ENCODE data around the gene UBLCP1. TPM values are rescaled to one million over a fixed set of nuclear protein-coding genes. Genes with fewer than 3 reads are reported as not detected.

Gene UBLCP1
- total and polyA plus RNA-seq, 2 donors (not counting 3 experiments of a cell fraction or from before 2014, with no cell fraction given) = 5.9 to 20.3 TPM

- dilution Hi-C loops (cut with MboI; ENCODE audit: extremely low pct_ligation_motif_present, low sequenced_read_pairs) (no loop called here), intact Hi-C loops (cut with micrococcal nuclease) (no loop called here)
- Histone ChIP-seq H3K4me1 (ENCODE audit: control insufficient read depth, extremely low read depth, insufficient read depth, low read length) (no peaks in the 10 kb centered on the region), H3K9me3 (replicated peaks; ENCODE audit: control insufficient read depth, insufficient read depth, low read length) (no peaks in the 10 kb centered on the region), H3K36me3 (ENCODE audit: control insufficient read depth in 2 of 2, extremely low read depth in 1 of 2, insufficient read depth in 2 of 2, low read length in 2 of 2) (no peaks in the 10 kb centered on the region), H3K27ac (ENCODE audit: insufficient read depth, low read depth, low read length) (no peak overlapping the region), H3K9ac (replicated peaks; ENCODE audit: extremely low read depth, insufficient read depth, low read length) (no peak overlapping the region), H3K79me2 (ENCODE audit: control insufficient read depth, insufficient read depth, low read length) (no peaks in the 10 kb centered on the region), H2AFZ (ENCODE audit: low read depth, low read length) (no peak overlapping the region), H3K27me3 (ENCODE audit: control insufficient read depth in 2 of 2, insufficient read depth in 2 of 2, low read length in 2 of 2) (no peaks in the 10 kb centered on the region), H3K9me1 (replicated peaks; ENCODE audit: control insufficient read depth, extremely low read depth, insufficient read depth, low read length) (no peaks in the 10 kb centered on the region), H3K4me3 (replicated peaks in 1 of 3; ENCODE audit: insufficient read depth in 1 of 3, low read depth in 1 of 3, low read length in 3 of 3) (no peak overlapping the region), H4K20me1 (replicated peaks; ENCODE audit: control insufficient read depth, extremely low read depth, insufficient read depth, low read length) (no peaks in the 10 kb centered on the region), H3K4me2 (ENCODE audit: insufficient read depth, low read length) (no peak overlapping the region)
- BruUV-seq (replicated peaks) = no TSS peak
- no peak for FAIRE-seq
- CTCF ChIA-PET = no interaction called here
- no peak for TF ChIP-seq FOS (IDR thresholded peaks at IDR 0.05; ENCODE audit: borderline replicate concordance, insufficient read depth, low read length)
- no peak for DNase-seq (ENCODE audit: low read depth, low spot score)
- POLR2A ChIA-PET = no interaction called here
These were observed 59.1 kb downstream of the UBLCP1 start for GRCh38 chr5:159322180-159322579.

GRCh38 chr5:159324102-159324755 lies 61.1 kb downstream of the UBLCP1 start:
- ChIA-PET POLR2A (no interaction called here), CTCF (interaction anchor here (1.0 to 1.7 kb wide), 3 partner anchors 9 to 167 kb away, joined by 3 to 4 read pairs (median 4); no protein-coding TSS in a partner anchor)
- H3K9ac ChIP-seq (replicated peaks; ENCODE audit: extremely low read depth, insufficient read depth, low read length) = no peak overlapping the region
- no peak overlapping the region for H3K4me3 ChIP-seq (replicated peaks in 1 of 3; ENCODE audit: insufficient read depth in 1 of 3, low read depth in 1 of 3, low read length in 3 of 3)
- H3K27ac ChIP-seq (ENCODE audit: insufficient read depth, low read depth, low read length) = no peak overlapping the region
- intact Hi-C loops (cut with micrococcal nuclease) (no loop called here), dilution Hi-C loops (cut with MboI; ENCODE audit: extremely low pct_ligation_motif_present, low sequenced_read_pairs) (no loop called here)
- no peaks in the 10 kb centered on the region for H3K9me3 ChIP-seq (replicated peaks; ENCODE audit: control insufficient read depth, insufficient read depth, low read length)
- H3K27me3 ChIP-seq (ENCODE audit: control insufficient read depth in 2 of 2, insufficient read depth in 2 of 2, low read length in 2 of 2) = no peaks in the 10 kb centered on the region
- H3K4me2 ChIP-seq (ENCODE audit: insufficient read depth, low read length) = no peak overlapping the region
- no peaks in the 10 kb centered on the region for H3K79me2 ChIP-seq (ENCODE audit: control insufficient read depth, insufficient read depth, low read length)
- no peaks in the 10 kb centered on the region for H3K9me1 ChIP-seq (replicated peaks; ENCODE audit: control insufficient read depth, extremely low read depth, insufficient read depth, low read length)
- TF ChIP-seq POLR2AphosphoS5 (IDR thresholded peaks at IDR 0.05; ENCODE audit: insufficient read depth, low read depth, low read length) = no peak
- no peak for TF ChIP-seq POLR2A (IDR thresholded peaks at IDR 0.05; ENCODE audit: low read depth, low read length)
- no peak for TF ChIP-seq JUN (IDR thresholded peaks at IDR 0.05; ENCODE audit: borderline replicate concordance, insufficient read depth, insufficient read length, low read depth)
- TF ChIP-seq FOS (IDR thresholded peaks at IDR 0.05; ENCODE audit: borderline replicate concordance, insufficient read depth, low read length) = no peak
- no peak for TF ChIP-seq CTCF (IDR thresholded peaks at IDR 0.05; ENCODE audit: extremely low read depth in 1 of 2, insufficient read depth in 1 of 2, low read depth in 1 of 2, low read length in 2 of 2)
- TF ChIP-seq GATA2 (IDR thresholded peaks at IDR 0.05; ENCODE audit: insufficient read depth, insufficient read length, low read depth, low read length) = no peak
- TF ChIP-seq MYC (IDR thresholded peaks at IDR 0.05; ENCODE audit: low read depth, low read length) = no peak
- TF ChIP-seq EZH2 (IDR thresholded peaks at IDR 0.05; ENCODE audit: borderline replicate concordance, low read depth, low read length, severe bottlenecking) = no peak
- no peak for TF ChIP-seq MAX (IDR thresholded peaks at IDR 0.05; ENCODE audit: insufficient read depth, insufficient read length)
- no peak for FAIRE-seq
- BruUV-seq (replicated peaks) = no TSS peak
- no peak for DNase-seq (ENCODE audit: low read depth, low spot score)
- no peaks in the 10 kb centered on the region for H4K20me1 ChIP-seq (replicated peaks; ENCODE audit: control insufficient read depth, extremely low read depth, insufficient read depth, low read length)
- no peak overlapping the region for H2AFZ ChIP-seq (ENCODE audit: low read depth, low read length)
- no peaks in the 10 kb centered on the region for H3K4me1 ChIP-seq (ENCODE audit: control insufficient read depth, extremely low read depth, insufficient read depth, low read length)
- no peaks in the 10 kb centered on the region for H3K36me3 ChIP-seq (ENCODE audit: control insufficient read depth in 2 of 2, extremely low read depth in 1 of 2, insufficient read depth in 2 of 2, low read length in 2 of 2)

Measured in endothelial cell of umbilical vein (primary cell).